ENCODE results near the gene CHCHD10.

CHCHD10 gene

GRCh38 chr22:23754980-23755636, 12.7 kb downstream of the CHCHD10 start:
- H3K9ac ChIP-seq, result no peak overlapping the region
- TF ChIP-seq, protein P1, sequence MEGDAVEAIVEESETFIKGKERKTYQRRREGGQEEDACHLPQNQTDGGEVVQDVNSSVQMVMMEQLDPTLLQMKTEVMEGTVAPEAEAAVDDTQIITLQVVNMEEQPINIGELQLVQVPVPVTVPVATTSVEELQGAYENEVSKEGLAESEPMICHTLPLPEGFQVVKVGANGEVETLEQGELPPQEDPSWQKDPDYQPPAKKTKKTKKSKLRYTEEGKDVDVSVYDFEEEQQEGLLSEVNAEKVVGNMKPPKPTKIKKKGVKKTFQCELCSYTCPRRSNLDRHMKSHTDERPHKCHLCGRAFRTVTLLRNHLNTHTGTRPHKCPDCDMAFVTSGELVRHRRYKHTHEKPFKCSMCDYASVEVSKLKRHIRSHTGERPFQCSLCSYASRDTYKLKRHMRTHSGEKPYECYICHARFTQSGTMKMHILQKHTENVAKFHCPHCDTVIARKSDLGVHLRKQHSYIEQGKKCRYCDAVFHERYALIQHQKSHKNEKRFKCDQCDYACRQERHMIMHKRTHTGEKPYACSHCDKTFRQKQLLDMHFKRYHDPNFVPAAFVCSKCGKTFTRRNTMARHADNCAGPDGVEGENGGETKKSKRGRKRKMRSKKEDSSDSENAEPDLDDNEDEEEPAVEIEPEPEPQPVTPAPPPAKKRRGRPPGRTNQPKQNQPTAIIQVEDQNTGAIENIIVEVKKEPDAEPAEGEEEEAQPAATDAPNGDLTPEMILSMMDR (conservative IDR thresholded peaks at IDR 0.05; ENCODE audit: low read depth, low read length), result no peak
- no peak overlapping the region for H3K4me2 ChIP-seq
- H3K4me1 ChIP-seq (ENCODE audit: low read depth, poor library complexity, severe bottlenecking), result peaks cover 12% of the 10 kb centered on the region
- H2AFZ ChIP-seq (ENCODE audit: low read depth), result no peak overlapping the region
- H3K4me3 ChIP-seq (IDR thresholded peaks at IDR 0.05; ENCODE audit: insufficient read depth, low read depth, low read length), result no peak overlapping the region
- H3K27me3 ChIP-seq (ENCODE audit: insufficient read depth, low read depth), result no peaks in the 10 kb centered on the region
- H4K20me1 ChIP-seq (ENCODE audit: insufficient read depth), result no peaks in the 10 kb centered on the region
- no peak overlapping the region for H3K27ac ChIP-seq
- no peaks in the 10 kb centered on the region for H3K79me2 ChIP-seq (ENCODE audit: insufficient read depth, low read depth)
- H3K36me3 ChIP-seq (ENCODE audit: insufficient read depth), result no peaks in the 10 kb centered on the region

DNA sequence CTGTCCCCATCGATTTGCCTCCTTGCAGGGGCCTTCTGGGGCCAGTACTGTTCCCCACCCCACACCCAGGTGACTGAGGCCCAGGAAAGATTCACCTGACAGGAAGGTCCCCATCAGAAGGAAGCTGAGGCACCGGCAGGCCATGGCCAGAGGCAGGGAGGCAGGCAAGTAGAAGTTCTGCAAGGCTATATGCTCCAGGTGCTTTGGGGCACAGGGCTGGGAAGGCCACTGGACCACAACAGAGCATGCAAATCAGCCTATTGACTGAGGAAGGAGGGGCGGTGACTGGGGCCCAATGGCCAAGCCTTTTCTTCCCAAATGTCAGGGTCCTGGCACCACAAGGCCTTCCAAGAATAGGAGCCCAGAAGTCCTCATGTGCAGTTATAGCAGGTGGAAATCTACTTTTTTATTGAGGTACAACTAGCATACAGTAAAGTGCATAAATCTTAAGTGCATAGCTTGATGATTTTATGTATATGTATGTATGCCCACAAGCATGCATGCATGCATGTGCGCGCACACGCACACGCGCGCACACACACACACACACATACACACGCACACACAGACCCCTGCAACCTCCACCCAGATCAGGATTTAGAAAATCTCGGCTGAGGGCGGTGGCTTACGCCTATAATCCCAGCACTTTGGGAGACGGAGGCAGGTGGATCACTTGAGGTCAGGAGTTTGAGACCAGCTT, 13.4 kb downstream of the CHCHD10 start, which contains the start of gene VPREB3:
TSS of gene VPREB3 (minus strand) at position 206 of the 700 bp plus-strand sequence. CDS start at position 144, 62 bp downstream.
- H4K20me1 ChIP-seq (ENCODE audit: insufficient read depth), result no peaks in the 10 kb centered on the region
- H3K4me2 ChIP-seq, result no peak within 1 kb of the TSS
- no peak within 1 kb of the TSS for H2AFZ ChIP-seq (ENCODE audit: low read depth)
- no peaks in the 10 kb centered on the region for H3K36me3 ChIP-seq (ENCODE audit: insufficient read depth)
- H3K4me1 ChIP-seq (ENCODE audit: low read depth, poor library complexity, severe bottlenecking), result peaks cover 16% of the 10 kb centered on the region
- TF ChIP-seq, protein P1 (conservative IDR thresholded peaks at IDR 0.05; ENCODE audit: low read depth, low read length), result no peak
- H3K27me3 ChIP-seq (ENCODE audit: insufficient read depth, low read depth), result no peaks in the 10 kb centered on the region
- H3K27ac ChIP-seq, result no peak within 1 kb of the TSS
- no peak within 1 kb of the TSS for H3K4me3 ChIP-seq (IDR thresholded peaks at IDR 0.05; ENCODE audit: insufficient read depth, low read depth, low read length)
- no peak within 1 kb of the TSS for H3K9ac ChIP-seq
- H3K79me2 ChIP-seq (ENCODE audit: insufficient read depth, low read depth), result no peaks in the 10 kb centered on the region

GRCh38 chr22:23753385-23753784, 14.4 kb downstream of the CHCHD10 start:
- TF ChIP-seq, protein P1 (conservative IDR thresholded peaks at IDR 0.05; ENCODE audit: low read depth, low read length), result no peak
- Histone ChIP-seq H3K4me3 (IDR thresholded peaks at IDR 0.05; ENCODE audit: insufficient read depth, low read depth, low read length) (no peak overlapping the region), H3K36me3 (ENCODE audit: insufficient read depth) (no peaks in the 10 kb centered on the region), H3K27ac (no peak overlapping the region), H3K27me3 (ENCODE audit: insufficient read depth, low read depth) (no peaks in the 10 kb centered on the region), H2AFZ (ENCODE audit: low read depth) (no peak overlapping the region), H4K20me1 (ENCODE audit: insufficient read depth) (no peaks in the 10 kb centered on the region), H3K4me2 (no peak overlapping the region), H3K9ac (no peak overlapping the region), H3K79me2 (ENCODE audit: insufficient read depth, low read depth) (no peaks in the 10 kb centered on the region), H3K4me1 (ENCODE audit: low read depth, poor library complexity, severe bottlenecking) (peaks cover 16% of the 10 kb centered on the region)

DNA sequence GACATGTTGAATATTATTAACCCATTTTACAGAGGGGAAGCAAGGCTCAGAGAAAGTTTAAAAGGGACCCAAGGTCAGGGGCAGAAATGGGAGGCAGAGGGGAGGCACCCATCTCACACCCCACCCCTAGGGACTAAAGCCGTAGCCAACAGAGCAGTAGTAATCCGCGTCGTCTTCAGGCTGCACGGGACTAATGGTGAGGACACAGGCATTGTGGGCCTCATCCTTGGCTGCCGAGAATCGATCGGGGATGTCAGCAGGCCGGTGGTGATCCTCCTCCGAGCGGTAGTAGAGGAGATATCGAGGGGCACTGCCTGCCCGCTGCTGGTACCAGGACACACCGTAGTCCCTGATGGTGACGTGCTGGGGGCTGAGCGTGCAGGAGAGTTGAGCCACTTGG, 15.0 kb downstream of the CHCHD10 start:
- H4K20me1 ChIP-seq (ENCODE audit: insufficient read depth), result no peaks in the 10 kb centered on the region
- no peaks in the 10 kb centered on the region for H3K27me3 ChIP-seq (ENCODE audit: insufficient read depth, low read depth)
- TF ChIP-seq, protein P1 (conservative IDR thresholded peaks at IDR 0.05; ENCODE audit: low read depth, low read length), result no peak
- H3K9ac ChIP-seq, result no peak overlapping the region
- H3K79me2 ChIP-seq (ENCODE audit: insufficient read depth, low read depth), result no peaks in the 10 kb centered on the region
- H3K27ac ChIP-seq, result no peak overlapping the region
- no peak overlapping the region for H3K4me2 ChIP-seq
- H3K4me1 ChIP-seq (ENCODE audit: low read depth, poor library complexity, severe bottlenecking), result peaks cover 16% of the 10 kb centered on the region
- H2AFZ ChIP-seq (ENCODE audit: low read depth), result no peak overlapping the region
- H3K36me3 ChIP-seq (ENCODE audit: insufficient read depth), result no peaks in the 10 kb centered on the region
- no peak overlapping the region for H3K4me3 ChIP-seq (IDR thresholded peaks at IDR 0.05; ENCODE audit: insufficient read depth, low read depth, low read length)

Measured in KMS-11 (cell line).